ENCODE data around the gene UBC. TPM values are rescaled to one million over a fixed set of nuclear protein-coding genes. Genes with fewer than 3 reads are reported as not detected.

Gene UBC
- total and polyA plus RNA-seq, 9 of the 15 experiments (the other 6 are each of a cell fraction or from before 2014, with no cell fraction given), result 533 to 1,153 (median 813) TPM

- TF ChIP-seq ZNF280B (CRISPR knock-in tag; IDR thresholded peaks at IDR 0.05), result no peak
- TF ChIP-seq MEF2D (tag; conservative IDR thresholded peaks at IDR 0.05; ENCODE audit: low read depth), result no peak
- no peak for TF ChIP-seq ZMIZ1 (IDR thresholded peaks at IDR 0.05; ENCODE audit: low read depth in 2 of 2, low read length in 2 of 2)
- no peak for TF ChIP-seq PCBP2 (IDR thresholded peaks at IDR 0.05; ENCODE audit: low read depth, low read length, poor library complexity, severe bottlenecking)
- no peak for TF ChIP-seq ZNF778 (CRISPR knock-in tag; IDR thresholded peaks at IDR 0.05)
- TF ChIP-seq CREB3 (tag; conservative IDR thresholded peaks at IDR 0.05; ENCODE audit: low read depth), result no peak
- TF ChIP-seq ZNF23 (CRISPR knock-in tag; IDR thresholded peaks at IDR 0.05), result no peak
- TF ChIP-seq THRB (CRISPR knock-in tag; conservative IDR thresholded peaks at IDR 0.05), result 0 out of 2 replicates have a peak, but pooled peaks have one; percentile 13
- no peak for TF ChIP-seq POLR3A (IDR thresholded peaks at IDR 0.05; ENCODE audit: borderline replicate concordance, extremely low read depth, insufficient read depth, insufficient read length)
- TF ChIP-seq HMG20B (CRISPR knock-in tag; IDR thresholded peaks at IDR 0.05), result no peak
- no peak for TF ChIP-seq PTRF (tag; IDR thresholded peaks at IDR 0.05)
- TF ChIP-seq KHSRP (IDR thresholded peaks at IDR 0.05), result no peak
- TF ChIP-seq ZZZ3 (IDR thresholded peaks at IDR 0.05), result no peak
- no peak for TF ChIP-seq IRF9 (tag; IDR thresholded peaks at IDR 0.05)
- no peak for TF ChIP-seq ZNF3 (CRISPR knock-in tag; IDR thresholded peaks at IDR 0.05)
- TF ChIP-seq FOSL1 (tag; conservative IDR thresholded peaks at IDR 0.05), result peak; percentile 29
- TF ChIP-seq POLR2B (IDR thresholded peaks at IDR 0.05; ENCODE audit: low read depth, partially characterized antibody), result peak; percentile 34
Observed at GRCh38 chr12:124916374-124917134, 2.1 kb upstream of the UBC start (continued).

All from K562 (cell line).